H7 (cell line): Measurements from ENCODE around the gene FADS6. TPM values are rescaled to one million over a fixed set of nuclear protein-coding genes. Genes with fewer than 3 reads are reported as not detected.

Experiments
- DNase-seq: peaks from one replicate; pipeline ENCODE4 v3.0.0; 2012
- H3K27me3 ChIP-seq: 2 replicates; pipeline ENCODE4 v1.6.0; 2011; ENCODE audit warnings: mild to moderate bottlenecking, low read length; ENCODE audit not compliant: control insufficient read depth, insufficient read depth
- H3K36me3 ChIP-seq: replicated peaks from 2 replicates; pipeline ENCODE4 v1.5.1; 2011; ENCODE audit warnings: low read length; ENCODE audit not compliant: control insufficient read depth, insufficient read depth
- H3K4me3 ChIP-seq: 2 replicates; pipeline ENCODE4 v1.5.1; 2011; ENCODE audit warnings: low read depth, mild to moderate bottlenecking, control low read depth, low read length, moderate library complexity; ENCODE audit not compliant: insufficient read depth
- total RNA-seq: library from RNA; depleted of rRNA; stranded (reverse); fragments of >200 nt; shearing (Covaris generic); gene quantifications from 2 replicates; pipeline ENCODE4 v1.2.3, GENCODE V29; 2014

FADS6 gene
- total RNA-seq, 1 experiment from 2014 or later, result not detected

- DNase-seq, result no peak
These were observed 10.8 kb downstream of the FADS6 start for GRCh38 chr17:74882517-74883240.

GRCh38 chr17:74881073-74881472 is 12.4 kb downstream of the FADS6 start:
- peaks cover 1% of the 10 kb centered on the region; the same call in 1 of the 2 replicates for H3K27me3 ChIP-seq
- H3K4me3 ChIP-seq, result no peak overlapping the region
- no peak for DNase-seq
- H3K36me3 ChIP-seq, result no peaks in the 10 kb centered on the region

More at GRCh38 chr17:74882517-74883240, 10.8 kb downstream of the FADS6 start:
- Histone ChIP-seq H3K4me3 (no peak overlapping the region), H3K36me3 (no peaks in the 10 kb centered on the region), H3K27me3 (peaks cover under 1% of the 10 kb centered on the region; the same call in 1 of the 2 replicates)

GRCh38 chr17:74879308-74879707 is 14.1 kb downstream of the FADS6 start:
- Histone ChIP-seq H3K4me3 (no peak overlapping the region), H3K36me3 (no peaks in the 10 kb centered on the region), H3K27me3 (0 out of 2 replicates have a peak, but pooled peaks cover 1% of the 10 kb centered on the region)
- no peak for DNase-seq

DNA sequence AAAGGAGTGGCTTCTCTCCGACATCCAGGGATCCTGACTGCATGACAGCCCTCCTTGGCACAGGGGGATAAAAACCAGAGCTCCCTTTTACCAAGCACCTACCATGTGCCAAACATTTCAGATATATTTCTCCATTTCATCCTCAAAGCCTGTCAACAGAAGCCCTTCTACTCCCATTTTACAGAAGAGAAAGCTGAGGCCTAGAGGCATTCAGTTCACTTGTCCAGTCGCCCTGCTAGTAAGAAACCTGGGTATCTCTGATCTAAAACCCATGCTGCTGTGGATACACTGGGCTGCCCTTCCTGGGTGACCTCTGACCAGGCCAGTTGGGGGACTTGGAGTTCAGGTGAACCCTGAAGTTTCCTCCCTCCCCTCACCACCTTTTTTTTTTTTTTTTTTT is 14.8 kb downstream of the FADS6 start:
- H3K27me3 ChIP-seq, result 0 out of 2 replicates have a peak, but pooled peaks cover 1% of the 10 kb centered on the region
- H3K36me3 ChIP-seq, result no peaks in the 10 kb centered on the region
- no peak overlapping the region for H3K4me3 ChIP-seq
- DNase-seq, result no peak

GRCh38 chr17:74877592-74878548 is 15.6 kb downstream of the FADS6 start:
- Histone ChIP-seq H3K36me3 (no peaks in the 10 kb centered on the region), H3K4me3 (no peak overlapping the region), H3K27me3 (0 out of 2 replicates have a peak, but pooled peaks cover 1% of the 10 kb centered on the region)
- no peak for DNase-seq

GRCh38 chr17:74875977-74876593 is 17.3 kb downstream of the FADS6 start:
- DNase-seq, result peak; percentile 52
- H3K36me3 ChIP-seq, result no peaks in the 10 kb centered on the region; the same call in 1 of the 2 replicates
- no peak overlapping the region for H3K4me3 ChIP-seq
- H3K27me3 ChIP-seq, result peaks cover 10% of the 10 kb centered on the region

DNA sequence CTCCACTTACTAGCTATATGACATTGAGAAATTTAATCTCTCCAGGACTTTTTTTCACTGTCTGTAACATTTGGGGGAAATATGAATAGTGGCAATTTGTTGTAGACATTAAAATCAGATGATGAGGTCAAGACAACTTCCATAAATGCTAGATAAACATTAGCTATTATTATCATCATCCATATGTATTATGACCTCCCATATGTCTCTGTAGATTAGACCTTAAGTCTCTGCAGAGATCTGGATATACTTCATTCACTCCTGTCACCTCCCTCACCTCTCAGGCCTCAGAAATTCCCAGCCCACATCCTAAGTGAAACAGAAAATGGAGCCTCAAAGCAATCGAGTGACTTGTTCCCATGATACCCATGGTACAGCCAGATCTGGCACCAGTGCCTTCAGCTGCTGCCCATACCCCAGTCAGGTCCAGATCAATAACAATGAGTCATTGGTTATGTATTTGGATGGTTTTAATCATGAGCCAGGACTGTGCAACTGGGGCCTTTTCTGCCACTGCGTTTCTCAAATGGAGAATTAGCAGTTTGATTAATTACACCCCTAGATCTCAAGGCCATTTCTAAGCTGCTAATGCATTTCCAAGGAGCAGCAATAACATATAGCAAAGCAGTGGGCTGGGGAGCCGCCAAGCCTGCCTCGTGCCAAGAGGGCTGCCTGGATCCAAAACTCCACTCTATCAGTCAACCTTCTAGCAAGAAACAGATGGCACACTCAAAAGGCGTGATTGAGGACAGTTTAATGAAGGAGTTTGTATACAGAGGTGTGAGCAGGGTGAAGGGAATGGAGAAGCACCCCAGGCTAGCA is 18.1 kb downstream of the FADS6 start:
- H3K27me3 ChIP-seq, result peaks cover 10% of the 10 kb centered on the region
- DNase-seq, result no peak
- H3K4me3 ChIP-seq, result no peak overlapping the region
- H3K36me3 ChIP-seq, result no peaks in the 10 kb centered on the region; the same call in 1 of the 2 replicates

DNA sequence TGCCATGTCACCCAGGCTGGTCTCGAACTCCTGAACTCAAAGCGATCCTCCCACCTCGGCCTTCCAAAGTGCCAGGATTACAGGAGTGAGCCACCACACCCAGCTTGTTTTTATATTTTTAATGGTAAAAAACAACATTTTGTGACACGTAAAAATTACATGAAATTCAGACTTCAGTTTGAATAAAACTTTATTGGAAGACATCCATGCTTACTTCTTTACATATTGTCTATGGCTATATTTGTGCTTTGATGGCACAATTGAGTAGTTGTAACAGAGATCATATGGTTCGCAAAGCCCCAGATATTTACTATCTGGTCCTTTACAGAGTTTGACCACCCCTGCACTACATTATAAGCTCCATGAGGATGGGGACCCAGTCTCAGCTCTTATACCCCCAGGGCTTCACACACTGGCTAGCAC is 18.8 kb downstream of the FADS6 start:
- Histone ChIP-seq H3K4me3 (no peak overlapping the region), H3K36me3 (no peaks in the 10 kb centered on the region; the same call in 1 of the 2 replicates), H3K27me3 (peaks cover 10% of the 10 kb centered on the region)
- no peak for DNase-seq

DNA sequence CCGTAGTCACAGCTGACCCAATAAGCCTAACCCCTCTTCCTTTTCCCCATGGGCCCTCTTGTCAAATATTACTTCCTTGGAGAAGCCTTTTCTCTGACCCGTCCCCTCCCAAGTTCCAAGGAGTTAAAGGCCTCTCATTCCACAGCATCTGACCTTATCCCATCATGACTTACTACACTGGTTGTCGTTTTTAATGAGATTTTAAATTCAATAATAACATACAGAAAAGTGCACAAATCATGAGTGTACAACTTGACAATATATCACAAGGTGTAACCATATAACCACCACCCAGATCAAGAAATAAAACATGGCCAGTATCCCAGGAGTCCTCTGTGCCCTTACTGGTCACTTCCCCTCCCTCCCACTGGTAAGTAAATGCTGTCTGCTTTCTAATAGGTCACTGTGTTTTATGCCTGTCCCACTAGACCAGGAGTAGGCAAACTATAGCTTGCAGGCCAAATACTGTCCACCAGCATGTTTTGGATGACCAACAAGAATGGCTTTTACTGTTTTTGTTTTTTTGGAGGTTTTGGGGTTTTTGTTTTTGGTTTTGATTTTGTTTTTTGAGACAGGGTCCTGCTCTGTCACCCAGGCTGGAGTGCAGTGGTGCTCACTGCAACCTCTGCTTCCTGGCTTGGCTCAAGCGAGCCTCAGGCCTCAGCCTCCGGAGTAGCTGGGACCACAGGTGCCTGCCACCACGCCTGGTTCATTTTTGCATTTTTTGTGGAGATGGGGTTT is 19.4 kb downstream of the FADS6 start:
- Histone ChIP-seq H3K4me3 (peak overlapping the region; percentile 73), H3K27me3 (peaks cover 10% of the 10 kb centered on the region), H3K36me3 (no peaks in the 10 kb centered on the region; the same call in 1 of the 2 replicates)
- peak; percentile 63 for DNase-seq

GRCh38 chr17:74873037-74873873 is 20.2 kb downstream of the FADS6 start:
- Histone ChIP-seq H3K4me3 (peak overlapping the region; percentile 73), H3K36me3 (no peaks in the 10 kb centered on the region; the same call in none of the 2 replicates), H3K27me3 (peaks cover 10% of the 10 kb centered on the region)
- DNase-seq, result peak; percentile 99

GRCh38 chr17:74872313-74873036 is 21.0 kb downstream of the FADS6 start, which contains the start of gene FDXR:
Gene FDXR, minus strand, starts transcription at chr17:74872994. Its CDS starts 50 bp downstream, at chr17:74872944.
- Histone ChIP-seq H3K36me3 (no peaks in the 10 kb centered on the region; the same call in none of the 2 replicates), H3K27me3 (peaks cover 9% of the 10 kb centered on the region), H3K4me3 (peak within 1 kb of the TSS; percentile 73)
- DNase-seq, result no peak
